GM12872 (cell line): ENCODE data around the gene CBR1.

Experiments
- TF ChIP-seq, protein P1 (sequence below): IDR thresholded peaks from 3 replicates; pipeline ENCODE4 v1.5.1; 2011; ENCODE audit warnings: low read depth, mild to moderate bottlenecking, low read length, moderate library complexity; ENCODE audit not compliant: insufficient read depth

Gene CBR1

DNA sequence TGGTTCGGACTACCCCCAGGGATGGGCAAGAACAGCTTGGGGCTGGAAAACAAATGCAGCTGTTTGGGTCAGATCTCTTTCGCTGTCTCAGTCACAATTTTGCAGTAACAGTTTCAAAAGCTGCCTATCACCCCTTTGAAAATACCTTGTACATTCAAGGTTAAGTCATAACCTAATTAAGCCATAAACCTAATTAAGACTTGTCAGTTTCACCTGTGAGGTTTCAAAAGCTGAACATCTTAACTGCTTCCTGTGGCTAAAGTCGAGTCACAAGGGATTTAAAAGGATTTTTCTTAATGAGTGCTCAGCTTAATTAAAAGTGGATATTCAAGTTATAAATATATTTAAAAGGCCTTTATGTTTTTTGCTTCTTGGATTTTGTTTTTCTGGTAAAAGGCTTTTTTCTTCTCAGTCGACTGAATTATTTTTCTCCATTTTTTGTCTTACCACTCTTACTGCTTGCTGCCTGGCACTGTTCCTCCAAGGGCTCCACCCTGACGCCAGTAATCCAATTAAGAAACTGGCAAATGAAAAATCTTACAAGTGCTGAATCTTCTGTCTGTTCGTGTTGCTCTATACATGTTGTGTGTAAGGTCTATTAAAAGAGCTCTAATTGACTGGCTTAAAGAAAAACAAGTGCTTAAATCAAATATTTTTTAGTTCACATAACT, 31.3 kb downstream of the CBR1 start:
- TF ChIP-seq, protein P1, sequence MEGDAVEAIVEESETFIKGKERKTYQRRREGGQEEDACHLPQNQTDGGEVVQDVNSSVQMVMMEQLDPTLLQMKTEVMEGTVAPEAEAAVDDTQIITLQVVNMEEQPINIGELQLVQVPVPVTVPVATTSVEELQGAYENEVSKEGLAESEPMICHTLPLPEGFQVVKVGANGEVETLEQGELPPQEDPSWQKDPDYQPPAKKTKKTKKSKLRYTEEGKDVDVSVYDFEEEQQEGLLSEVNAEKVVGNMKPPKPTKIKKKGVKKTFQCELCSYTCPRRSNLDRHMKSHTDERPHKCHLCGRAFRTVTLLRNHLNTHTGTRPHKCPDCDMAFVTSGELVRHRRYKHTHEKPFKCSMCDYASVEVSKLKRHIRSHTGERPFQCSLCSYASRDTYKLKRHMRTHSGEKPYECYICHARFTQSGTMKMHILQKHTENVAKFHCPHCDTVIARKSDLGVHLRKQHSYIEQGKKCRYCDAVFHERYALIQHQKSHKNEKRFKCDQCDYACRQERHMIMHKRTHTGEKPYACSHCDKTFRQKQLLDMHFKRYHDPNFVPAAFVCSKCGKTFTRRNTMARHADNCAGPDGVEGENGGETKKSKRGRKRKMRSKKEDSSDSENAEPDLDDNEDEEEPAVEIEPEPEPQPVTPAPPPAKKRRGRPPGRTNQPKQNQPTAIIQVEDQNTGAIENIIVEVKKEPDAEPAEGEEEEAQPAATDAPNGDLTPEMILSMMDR: no peak

DNA sequence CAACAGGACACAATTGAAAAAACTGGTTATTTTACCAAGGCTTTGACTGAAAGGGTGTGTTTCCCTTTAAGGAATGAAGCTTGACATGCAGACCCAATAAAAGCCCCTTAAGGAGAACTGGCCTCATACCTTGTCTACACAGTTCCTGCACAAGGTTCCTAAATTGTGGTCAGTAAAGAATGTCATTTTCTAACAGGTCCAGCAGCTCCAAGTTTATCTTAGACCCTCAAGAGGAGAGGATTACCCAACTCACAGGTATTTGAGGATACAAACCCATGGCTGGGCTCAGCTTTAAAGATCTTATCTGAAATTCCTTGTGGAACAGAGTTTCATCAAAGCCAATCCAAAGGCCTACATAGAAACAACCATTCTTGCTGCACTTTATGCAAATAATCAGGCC, 33.6 kb downstream of the CBR1 start:
- TF ChIP-seq, protein P1: no peak

DNA sequence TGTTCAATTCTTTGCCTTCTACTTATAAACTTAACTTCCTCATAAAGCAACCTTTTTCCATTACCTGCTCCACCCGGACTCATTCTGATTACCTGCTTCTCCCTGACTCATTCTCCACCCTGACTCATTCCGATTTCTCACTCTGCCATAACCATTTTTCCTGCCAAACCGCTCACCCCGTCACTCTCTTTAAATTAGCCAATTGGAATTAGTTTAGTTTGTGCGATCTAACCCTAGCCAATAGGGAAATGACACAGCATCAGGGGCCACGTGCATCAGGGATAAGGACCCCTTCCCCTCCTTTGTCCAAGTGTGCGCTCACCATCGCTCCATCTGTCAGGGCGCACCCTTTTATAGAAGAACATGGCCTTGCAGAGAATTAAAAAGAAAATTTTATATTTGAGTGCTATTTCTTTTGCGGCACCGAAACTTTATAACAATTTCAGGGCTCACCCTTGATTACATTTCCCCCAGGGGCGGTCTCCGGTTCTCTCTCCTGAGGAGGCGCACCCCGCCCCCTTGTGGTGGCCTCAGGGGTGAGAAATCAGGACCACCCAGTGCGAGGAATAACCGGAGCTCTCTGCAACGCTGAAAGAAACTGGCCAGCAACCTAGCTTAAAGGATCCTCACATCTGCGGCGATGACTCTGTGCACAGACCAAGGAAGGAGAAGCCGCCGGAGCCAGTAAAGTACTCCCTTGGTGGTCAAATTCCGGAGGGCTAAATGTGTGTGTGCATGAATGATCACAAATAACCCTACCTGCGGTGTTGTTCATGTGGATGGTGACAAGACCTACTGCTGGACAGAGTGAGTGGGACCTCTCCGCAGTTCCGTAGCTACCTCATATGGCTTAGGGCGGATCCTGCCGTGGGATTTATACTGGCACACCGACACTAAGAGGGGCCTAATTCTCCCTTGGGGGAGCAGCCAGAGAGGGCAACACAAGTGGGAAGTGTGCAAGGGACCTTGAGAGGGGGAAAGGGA, 34.8 kb downstream of the CBR1 start:
- TF ChIP-seq, protein P1: peak; percentile 43; the same call in 1 of the 3 replicates

DNA sequence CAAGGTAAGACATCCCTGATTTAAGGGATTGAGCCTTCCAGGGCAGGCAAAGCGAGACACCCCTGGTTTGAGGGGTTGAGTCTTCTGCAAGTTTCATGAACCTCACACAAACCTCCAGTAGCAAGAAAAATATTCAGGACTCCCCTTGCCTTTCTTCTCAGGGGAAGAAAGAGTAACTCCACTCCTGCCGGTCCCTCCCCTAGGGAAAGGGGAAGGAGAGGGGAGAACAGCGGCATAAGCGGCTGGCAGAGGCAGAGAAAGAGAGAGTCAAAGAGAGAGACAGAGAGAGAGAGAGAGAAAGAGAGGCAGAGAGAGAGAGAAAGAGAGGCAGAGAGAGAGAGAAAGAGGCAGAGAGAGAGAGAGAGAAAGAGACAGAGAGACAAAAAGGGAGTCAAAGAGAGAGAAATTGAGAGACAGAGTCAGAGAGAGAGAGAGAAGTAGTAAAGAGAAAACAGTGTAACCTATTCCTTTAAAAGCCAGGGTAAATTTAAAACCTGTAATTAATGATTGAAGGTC, 35.6 kb downstream of the CBR1 start:
- TF ChIP-seq, protein P1: no peak

DNA sequence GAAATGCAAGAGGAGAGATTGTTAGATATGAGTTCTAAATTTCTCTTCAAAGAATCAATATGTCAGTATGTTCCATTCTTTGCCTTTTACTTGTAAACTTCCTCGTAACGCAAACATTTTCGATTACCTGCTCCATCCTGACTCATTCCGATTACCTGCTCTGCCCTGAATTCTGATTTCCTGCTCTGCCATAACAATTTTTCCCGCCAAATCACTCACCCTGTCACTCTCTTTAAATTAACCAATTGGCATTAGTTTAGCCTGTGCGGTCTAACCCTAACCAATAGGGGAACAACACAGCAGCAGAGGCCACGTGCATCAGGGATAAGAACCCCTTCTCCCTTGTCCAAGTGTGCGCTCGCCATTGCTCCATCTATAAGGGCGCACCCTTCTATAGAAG, 40.0 kb downstream of the CBR1 start:
- TF ChIP-seq, protein P1: no peak

DNA sequence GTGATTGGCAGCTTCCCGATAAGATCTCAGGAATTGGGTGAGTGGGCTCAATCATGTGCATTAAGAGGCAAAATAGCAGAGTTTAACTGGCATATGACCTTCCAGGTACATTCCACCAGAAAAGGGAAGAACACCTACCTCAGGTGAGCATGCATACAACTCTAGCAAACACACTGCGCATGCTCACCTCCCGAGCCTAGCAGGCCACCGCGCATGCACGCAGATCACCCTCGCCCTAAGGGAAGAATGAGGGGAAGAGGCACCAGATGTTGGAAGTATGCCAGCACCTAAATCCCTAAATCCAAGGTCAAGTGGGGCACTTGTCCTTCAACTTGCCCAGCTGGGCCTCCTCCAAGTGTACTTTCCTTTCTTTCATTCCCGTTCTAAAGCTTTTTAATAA, 41.4 kb downstream of the CBR1 start:
- TF ChIP-seq, protein P1: no peak

DNA sequence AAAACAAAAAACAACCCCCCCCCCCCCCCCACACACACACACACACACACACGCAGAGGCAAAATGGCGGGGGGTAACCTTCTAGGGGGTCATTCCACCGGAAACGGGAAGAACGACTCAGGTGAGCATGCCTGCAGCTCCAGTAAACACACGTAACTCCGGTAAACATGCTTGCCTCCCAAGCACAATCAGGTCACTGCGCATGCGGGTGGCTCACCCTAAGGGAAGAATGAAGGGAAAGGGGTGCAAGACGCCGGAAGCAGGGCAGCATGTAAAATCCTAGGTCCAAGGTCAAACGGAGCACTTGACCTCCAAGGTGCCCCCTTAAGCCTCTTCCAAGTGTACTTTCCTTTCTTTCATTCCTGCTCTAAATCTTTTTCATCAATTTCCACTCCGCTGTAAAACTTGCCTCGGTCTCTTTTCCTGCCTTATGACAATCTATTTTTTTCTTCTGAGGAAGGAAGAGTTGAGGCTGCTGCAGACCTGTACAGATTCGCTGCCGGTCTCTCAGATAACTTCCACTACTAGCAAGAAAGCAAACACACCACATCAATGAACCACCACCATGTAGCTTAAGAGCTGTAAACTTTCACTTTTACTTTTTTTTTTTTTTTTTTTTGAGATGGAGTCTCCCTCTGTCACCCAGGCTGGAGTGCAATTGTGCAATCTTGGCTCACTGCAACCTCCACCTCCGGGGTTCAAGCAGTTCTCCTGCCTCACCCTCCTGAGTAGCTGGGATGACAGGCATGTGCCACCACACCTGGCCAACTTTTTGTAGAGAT, 44.0 kb downstream of the CBR1 start:
- TF ChIP-seq, protein P1: no peak
